Prostate gland (tissue), 2 donors: Measurements from ENCODE around the gene ZBED3. TPM values are rescaled to one million over a fixed set of nuclear protein-coding genes. Genes with fewer than 3 reads are reported as not detected.

ENCODE experiments used
- DNase-seq: peaks from one replicate; pipeline ENCODE4 v3.0.0-alpha.2; 2019; ENCODE audit warnings: low spot score
- H3K27ac ChIP-seq, 2 donors: fragments of 200-600 bp; sonication (generic); 2 replicates each; pipeline ENCODE4 v1.5.1; 2017 to 2019
- H3K27me3 ChIP-seq: fragments of 200-600 bp; sonication (generic); replicated peaks from 2 replicates; pipeline ENCODE4 v1.5.1; 2019; ENCODE audit not compliant: insufficient read depth
- H3K36me3 ChIP-seq, 2 donors: fragments of 200-600 bp; sonication (generic); 1 replicate in 1 of 2; 2 replicates in 1 of 2; pipeline versions ENCODE4 v1.5.1 to v1.8.1; 2017 to 2019
- H3K4me1 ChIP-seq: fragments of 200-600 bp; sonication (generic); replicated peaks from 2 replicates; pipeline ENCODE4 v1.5.1; 2019
- H3K4me3 ChIP-seq, 2 donors: fragments of 200-600 bp; sonication (generic); 2 replicates each; pipeline ENCODE4 v1.5.1; 2017 to 2019
- H3K9me3 ChIP-seq: fragments of 200-600 bp; sonication (generic); 2 replicates; pipeline ENCODE4 v1.5.1; 2017
- CTCF ChIP-seq, 4 experiments: fragments of 200-600 bp in 2 of 4; fragments of 450-650 bp in 2 of 4; sonication (generic) in 2 of 4; IDR thresholded peaks; 1 replicate in 3 of 4; 2 replicates in 1 of 4; pipeline ENCODE4 v1.5.1; 2016 to 2019; ENCODE audit warnings: antibody characterized with exemption in 4 of 4, mild to moderate bottlenecking in 2 of 4, moderate library complexity in 2 of 4
- POLR2A ChIP-seq: fragments of 450-650 bp; IDR thresholded peaks from one replicate; pipeline ENCODE4 v1.6.1; 2016; ENCODE audit warnings: antibody characterized with exemption, mild to moderate bottlenecking
- POLR2AphosphoS5 ChIP-seq: sonication (generic); formaldehyde crosslinking; IDR thresholded peaks from one replicate; pipeline ENCODE4 v1.6.1; 2017; ENCODE audit warnings: antibody characterized with exemption
- WGBS: methylation state at CpG from one replicate; pipeline ENCODE4 v1.1.5; 2018; 5-methylcytosine and 5-hydroxymethylcytosine counted together
- intact Hi-C: fragments of 100-400 bp; cut with DNase I; formaldehyde crosslinking; loops from one replicate; pipeline ENCODE4 v1.14.2; 2022
- total RNA-seq, 2 donors: library from RNA; depleted of rRNA; stranded (reverse); fragments of >200 nt; gene quantifications; one replicate each; pipeline ENCODE4 v1.1.0, GENCODE V29; 2016

ZBED3 gene
- total RNA-seq, 2 donors from 2014 or later = 11.9 to 25.3 TPM

- DNase-seq = no peak
- H3K27ac ChIP-seq = peak overlapping the region in 1 of 2 donors; percentile 56
- TF ChIP-seq CTCF (IDR thresholded peaks at IDR 0.05) = no peak
- no peak for TF ChIP-seq POLR2AphosphoS5
- TF ChIP-seq POLR2A = no peak
- peak overlapping the region; percentile 33 to 39 for H3K4me3 ChIP-seq
- H3K27me3 ChIP-seq = no peaks in the 10 kb centered on the region
- intact Hi-C loops = loop anchor here (2.0 kb wide), 1 partner anchor 415 kb away; the partner anchor contains the start of gene WDR41
- no peaks in the 10 kb centered on the region for H3K36me3 ChIP-seq
- 70% methylated on average over 10 of the region's 12 CpGs for WGBS
- no peaks in the 10 kb centered on the region for H3K9me3 ChIP-seq
- H3K4me1 ChIP-seq = peaks cover 2% of the 10 kb centered on the region
These were observed 9.3 kb downstream of the ZBED3 start for GRCh38 chr5:77077829-77078176.

- no peaks in the 10 kb centered on the region for H3K9me3 ChIP-seq
- intact Hi-C loops = loop anchor here (2.0 kb wide), 1 partner anchor 416 kb away; the partner anchor contains the start of gene WDR41
- H3K4me1 ChIP-seq = peaks cover 2% of the 10 kb centered on the region
- no peaks in the 10 kb centered on the region for H3K36me3 ChIP-seq
- peak overlapping the region; percentile 33 to 39 for H3K4me3 ChIP-seq
- DNase-seq = peak; percentile 24
- TF ChIP-seq CTCF (IDR thresholded peaks at IDR 0.05) = peak; percentile 31 to 53 (median 46)
- TF ChIP-seq POLR2A = no peak
- TF ChIP-seq POLR2AphosphoS5 = no peak
- no peaks in the 10 kb centered on the region for H3K27me3 ChIP-seq
- WGBS = 8% methylated on average over 57 of the region's 105 CpGs
- H3K27ac ChIP-seq = peak overlapping the region; percentile 39 to 56
These were observed 9.9 kb downstream of the ZBED3 start for GRCh38 chr5:77076961-77077828.

GRCh38 chr5:77074745-77075144 is 12.3 kb downstream of the ZBED3 start:
- Histone ChIP-seq H3K27me3 (no peaks in the 10 kb centered on the region), H3K9me3 (no peaks in the 10 kb centered on the region), H3K36me3 (no peaks in the 10 kb centered on the region), H3K4me1 (peaks cover 2% of the 10 kb centered on the region), H3K4me3 (no peak overlapping the region), H3K27ac (no peak overlapping the region)
- TF ChIP-seq POLR2A (no peak), POLR2AphosphoS5 (no peak), CTCF (IDR thresholded peaks at IDR 0.05) (no peak)
- DNase-seq = no peak
- intact Hi-C loops = no loop called here
- WGBS = 90% methylated on average over 4 of the region's 4 CpGs

- Histone ChIP-seq H3K27ac (no peak overlapping the region), H3K9me3 (no peaks in the 10 kb centered on the region), H3K36me3 (no peaks in the 10 kb centered on the region), H3K4me1 (peaks cover 2% of the 10 kb centered on the region), H3K27me3 (no peaks in the 10 kb centered on the region), H3K4me3 (no peak overlapping the region)
- DNase-seq = no peak
- TF ChIP-seq POLR2AphosphoS5 (no peak), CTCF (IDR thresholded peaks at IDR 0.05) (no peak), POLR2A (no peak)
- 88% methylated on average over 2 of the region's 2 CpGs for WGBS
- intact Hi-C loops = no loop called here
These were observed 13.4 kb downstream of the ZBED3 start for GRCh38 chr5:77073667-77074066.
